Measurements from ENCODE around the gene KDM5B. TPM values are rescaled to one million over a fixed set of nuclear protein-coding genes. Genes with fewer than 3 reads are reported as not detected.

Gene KDM5B
- polyA plus RNA-seq, 3 donors from 2014 or later: 4.4 to 26.2 (median 8.7) TPM

- Mint-ChIP-seq H3K36me3 (no peaks in the 10 kb centered on the region), H3K4me1 (no peaks in the 10 kb centered on the region), H3K27me3 (ENCODE audit: low read depth in 3 of 3) (peaks cover 9 to 19% (median 11%) of the 10 kb centered on the region in 3 donors), H3K9me3 (peaks cover 0 to 8% (median 0%) of the 10 kb centered on the region in 6 donors), H3K4me3 (no peak overlapping the region), H3K27ac (no peak overlapping the region)
- DNase-seq: no peak
Measured at GRCh38 chr1:202689493-202690342, 118.5 kb downstream of the KDM5B start.

GRCh38 chr1:202689082-202689481 lies 119.1 kb downstream of the KDM5B start:
- no peaks in the 10 kb centered on the region for H3K4me1 Mint-ChIP-seq
- no peak for DNase-seq
- no peak overlapping the region for H3K4me3 Mint-ChIP-seq
- H3K27ac Mint-ChIP-seq: no peak overlapping the region
- no peaks in the 10 kb centered on the region for H3K36me3 Mint-ChIP-seq
- peaks cover 9 to 17% (median 14%) of the 10 kb centered on the region in 3 donors for H3K27me3 Mint-ChIP-seq (ENCODE audit: low read depth in 3 of 3)
- H3K9me3 Mint-ChIP-seq: peaks cover 0 to 8% (median 0%) of the 10 kb centered on the region in 6 donors

GRCh38 chr1:202688401-202688800 lies 119.8 kb downstream of the KDM5B start:
- Mint-ChIP-seq H3K27me3 (ENCODE audit: low read depth in 3 of 3) (peaks cover 9 to 17% (median 14%) of the 10 kb centered on the region in 3 donors), H3K9me3 (peaks cover 0 to 8% (median 0%) of the 10 kb centered on the region in 6 donors)

GRCh38 chr1:202687798-202688197 lies 120.4 kb downstream of the KDM5B start:
- H3K27me3 Mint-ChIP-seq (ENCODE audit: low read depth in 3 of 3): peaks cover 6 to 16% (median 10%) of the 10 kb centered on the region in 3 donors
- H3K9me3 Mint-ChIP-seq: peaks cover 0 to 4% (median 0%) of the 10 kb centered on the region in 6 donors
- no peak for DNase-seq
- no peaks in the 10 kb centered on the region for H3K36me3 Mint-ChIP-seq
- no peaks in the 10 kb centered on the region for H3K4me1 Mint-ChIP-seq
- no peak overlapping the region for H3K27ac Mint-ChIP-seq
- H3K4me3 Mint-ChIP-seq: no peak overlapping the region

More at GRCh38 chr1:202688401-202688800, 119.8 kb downstream of the KDM5B start:
- Mint-ChIP-seq H3K27ac (no peak overlapping the region), H3K4me1 (no peaks in the 10 kb centered on the region), H3K36me3 (no peaks in the 10 kb centered on the region), H3K4me3 (no peak overlapping the region)
- no peak for DNase-seq

- Mint-ChIP-seq H3K4me1 (no peaks in the 10 kb centered on the region), H3K36me3 (no peaks in the 10 kb centered on the region), H3K9me3 (peaks cover 0 to 4% (median 0%) of the 10 kb centered on the region in 6 donors), H3K27me3 (ENCODE audit: low read depth in 3 of 3) (peaks cover 6 to 16% (median 10%) of the 10 kb centered on the region in 3 donors), H3K4me3 (no peak overlapping the region), H3K27ac (no peak overlapping the region)
- DNase-seq: no peak
Measured at GRCh38 chr1:202687370-202687769, 120.9 kb downstream of the KDM5B start.

GRCh38 chr1:202685641-202686040 lies 122.6 kb downstream of the KDM5B start:
- Mint-ChIP-seq H3K9me3 (peaks cover 0 to 5% (median 0%) of the 10 kb centered on the region in 6 donors), H3K4me1 (no peaks in the 10 kb centered on the region), H3K27me3 (ENCODE audit: low read depth in 3 of 3) (peaks cover 6 to 16% (median 10%) of the 10 kb centered on the region in 3 donors), H3K4me3 (no peak overlapping the region), H3K36me3 (no peaks in the 10 kb centered on the region), H3K27ac (no peak overlapping the region)
- no peak for DNase-seq

- Mint-ChIP-seq H3K27me3 (ENCODE audit: low read depth in 3 of 3) (peaks cover 2 to 11% (median 6%) of the 10 kb centered on the region in 3 donors), H3K27ac (no peak overlapping the region), H3K36me3 (no peaks in the 10 kb centered on the region)
Measured at GRCh38 chr1:202684716-202685115, 123.5 kb downstream of the KDM5B start.

GRCh38 chr1:202683029-202683428 lies 125.2 kb downstream of the KDM5B start:
- no peaks in the 10 kb centered on the region for H3K4me1 Mint-ChIP-seq
- H3K36me3 Mint-ChIP-seq: no peaks in the 10 kb centered on the region
- no peak overlapping the region for H3K27ac Mint-ChIP-seq
- no peak for DNase-seq
- no peak overlapping the region for H3K4me3 Mint-ChIP-seq
- peaks cover 2 to 13% (median 6%) of the 10 kb centered on the region in 3 donors for H3K27me3 Mint-ChIP-seq (ENCODE audit: low read depth in 3 of 3)
- H3K9me3 Mint-ChIP-seq: peaks cover 0 to 5% (median 0%) of the 10 kb centered on the region in 6 donors

More at GRCh38 chr1:202684716-202685115, 123.5 kb downstream of the KDM5B start:
- no peak for DNase-seq
- Mint-ChIP-seq H3K4me1 (no peaks in the 10 kb centered on the region), H3K4me3 (no peak overlapping the region), H3K9me3 (peaks cover 0 to 5% (median 0%) of the 10 kb centered on the region in 6 donors)

GRCh38 chr1:202682477-202682876 lies 125.7 kb downstream of the KDM5B start:
- H3K4me3 Mint-ChIP-seq: no peak overlapping the region
- peaks cover 2 to 10% (median 6%) of the 10 kb centered on the region in 3 donors for H3K27me3 Mint-ChIP-seq (ENCODE audit: low read depth in 3 of 3)

GRCh38 chr1:202681736-202682420 lies 126.3 kb downstream of the KDM5B start:
- peaks cover 0 to 5% (median 0%) of the 10 kb centered on the region in 6 donors for H3K9me3 Mint-ChIP-seq
- H3K4me1 Mint-ChIP-seq: no peaks in the 10 kb centered on the region
- H3K27me3 Mint-ChIP-seq (ENCODE audit: low read depth in 3 of 3): peaks cover 2 to 10% (median 6%) of the 10 kb centered on the region in 3 donors
- H3K36me3 Mint-ChIP-seq: no peaks in the 10 kb centered on the region
- no peak overlapping the region for H3K4me3 Mint-ChIP-seq
- no peak for DNase-seq
- H3K27ac Mint-ChIP-seq: no peak overlapping the region

More at GRCh38 chr1:202682477-202682876, 125.7 kb downstream of the KDM5B start:
- DNase-seq: no peak
- Mint-ChIP-seq H3K9me3 (peaks cover 0 to 5% (median 0%) of the 10 kb centered on the region in 6 donors), H3K36me3 (no peaks in the 10 kb centered on the region), H3K4me1 (no peaks in the 10 kb centered on the region), H3K27ac (no peak overlapping the region)

GRCh38 chr1:202680586-202681352 lies 127.5 kb downstream of the KDM5B start:
- Mint-ChIP-seq H3K36me3 (no peaks in the 10 kb centered on the region), H3K27ac (no peak overlapping the region), H3K27me3 (ENCODE audit: low read depth in 3 of 3) (peaks cover 2 to 3% (median 3%) of the 10 kb centered on the region in 3 donors), H3K4me1 (no peaks in the 10 kb centered on the region), H3K9me3 (peaks cover 0 to 1% (median 0%) of the 10 kb centered on the region in 6 donors), H3K4me3 (no peak overlapping the region)
- DNase-seq: no peak

GRCh38 chr1:202679406-202680177 lies 128.6 kb downstream of the KDM5B start:
- H3K4me1 Mint-ChIP-seq: no peaks in the 10 kb centered on the region
- peaks cover 1 to 3% (median 2%) of the 10 kb centered on the region in 3 donors for H3K27me3 Mint-ChIP-seq (ENCODE audit: low read depth in 3 of 3)
- H3K36me3 Mint-ChIP-seq: no peaks in the 10 kb centered on the region
- H3K27ac Mint-ChIP-seq: no peak overlapping the region
- DNase-seq: no peak
- no peak overlapping the region for H3K4me3 Mint-ChIP-seq
- peaks cover 0 to 1% (median 0%) of the 10 kb centered on the region in 6 donors for H3K9me3 Mint-ChIP-seq

GRCh38 chr1:202677433-202677832 lies 130.8 kb downstream of the KDM5B start:
- Mint-ChIP-seq H3K9me3 (peaks cover 0 to 1% (median 0%) of the 10 kb centered on the region in 6 donors), H3K4me3 (no peak overlapping the region), H3K27me3 (ENCODE audit: low read depth in 3 of 3) (peaks cover 0 to 4% (median 2%) of the 10 kb centered on the region in 3 donors), H3K27ac (no peak overlapping the region), H3K36me3 (no peaks in the 10 kb centered on the region), H3K4me1 (no peaks in the 10 kb centered on the region)
- DNase-seq: no peak

Data from immature natural killer cell (primary cell).